Endodermal cell (in vitro differentiated cells): ENCODE data around the gene NSFL1C. TPM values are rescaled to one million over a fixed set of nuclear protein-coding genes. Genes with fewer than 3 reads are reported as not detected.

Experiments
- DNase-seq: peaks from one replicate; pipeline ENCODE4 v3.0.0-alpha.2; 2017
- H3K27ac ChIP-seq: 2 replicates; pipeline ENCODE4 v1.5.1; 2013; ENCODE audit warnings: mild to moderate bottlenecking, low read depth, low read length, moderate library complexity
- H3K27me3 ChIP-seq: 2 replicates; pipeline ENCODE4 v1.6.1; 2013; ENCODE audit warnings: mild to moderate bottlenecking, low read length, moderate library complexity; ENCODE audit not compliant: insufficient read depth, control insufficient read depth, poor library complexity, severe bottlenecking
- H3K36me3 ChIP-seq: 2 replicates; pipeline ENCODE4 v1.7.0; 2013; ENCODE audit warnings: mild to moderate bottlenecking, low read length, moderate library complexity; ENCODE audit not compliant: control insufficient read depth, insufficient read depth
- H3K4me1 ChIP-seq: one replicate; pipeline ENCODE4 v1.7.0; 2013; ENCODE audit warnings: low read length; ENCODE audit not compliant: control insufficient read depth, insufficient read depth
- H3K4me3 ChIP-seq: 2 replicates; pipeline ENCODE4 v1.5.1; 2013; ENCODE audit warnings: mild to moderate bottlenecking, low read length, moderate library complexity
- H3K9ac ChIP-seq: 2 replicates; pipeline ENCODE4 v1.6.1; 2013; ENCODE audit warnings: mild to moderate bottlenecking, low read length, moderate library complexity; ENCODE audit not compliant: poor library complexity, severe bottlenecking; ENCODE audit errors: extremely low read depth
- H3K9me3 ChIP-seq: 2 replicates; pipeline ENCODE4 v1.6.1; 2013; ENCODE audit warnings: mild to moderate bottlenecking, low read length, moderate library complexity; ENCODE audit not compliant: control insufficient read depth
- H3K27ac Mint-ChIP-seq: 2 replicates; pipeline ENCODE4 v1.8.0; 2020; ENCODE audit warnings: mixed read lengths
- H3K27me3 Mint-ChIP-seq: 2 replicates; pipeline ENCODE4 v1.8.0; 2021; ENCODE audit warnings: mild to moderate bottlenecking, mixed read lengths; ENCODE audit not compliant: insufficient read depth
- H3K36me3 Mint-ChIP-seq: 2 replicates; pipeline ENCODE4 v1.8.0; 2020; ENCODE audit warnings: low read depth, mixed read lengths
- H3K4me1 Mint-ChIP-seq: 2 replicates; pipeline ENCODE4 v1.8.0; 2020; ENCODE audit warnings: mixed read lengths
- H3K4me3 Mint-ChIP-seq: 2 replicates; pipeline ENCODE4 v1.8.0; 2020; ENCODE audit warnings: mild to moderate bottlenecking, moderate library complexity, mixed read lengths
- H3K9me3 Mint-ChIP-seq: 2 replicates; pipeline ENCODE4 v1.8.0; 2020; ENCODE audit warnings: mild to moderate bottlenecking, mixed read lengths
- WGBS, 2 experiments: methylation state at CpG; one replicate each; pipeline versions ENCODE4 v1.1.5 to v1.1.7; 2013; ENCODE audit warnings: missing lambda C conversion rate in 2 of 2, mixed read lengths in 1 of 2; ENCODE audit not compliant: insufficient coverage in 1 of 2, insufficient read length in 1 of 2; 5-methylcytosine and 5-hydroxymethylcytosine counted together
- total RNA-seq, 2 donors: library from RNA; stranded (reverse); fragmentation: NEBNext Ultra II Directional in 1 of 2; extraction: Animal tissue kit (Norgen Biotek cat#: 25700) in 1 of 2; gene quantifications; 2 replicates in 1 of 2; 3 replicates in 1 of 2; pipeline ENCODE4 v1.2.1, GENCODE V29; 2021
- TF ChIP-seq, protein P1 (sequence below): fragments of 200-600 bp; sonication (generic); conservative IDR thresholded peaks from 2 replicates; pipeline ENCODE4 v1.5.0; 2021; ENCODE audit warnings: antibody characterized with exemption, mild to moderate bottlenecking

Gene NSFL1C
- total RNA-seq, 2 donors from 2014 or later: 90.9 to 117 TPM

DNA sequence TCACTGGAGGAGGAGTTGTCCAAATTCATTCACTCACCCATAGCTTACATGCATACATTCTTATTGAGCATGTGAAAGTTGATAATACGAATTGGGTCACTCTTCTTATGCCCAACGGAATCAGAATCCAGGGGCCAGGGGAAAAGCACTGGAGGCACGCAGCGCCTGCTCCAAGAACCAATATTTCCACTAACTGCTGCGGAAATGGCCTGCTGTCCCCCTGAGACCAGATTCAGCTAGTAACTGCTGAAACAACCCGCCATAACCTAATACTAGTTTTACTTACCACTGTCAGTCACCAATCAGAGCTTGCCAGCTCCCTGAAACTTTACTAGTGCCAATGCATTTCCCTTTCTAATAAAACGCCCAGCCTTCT is 73.2 kb downstream of the NSFL1C start:
- no peak overlapping the region for H3K27ac ChIP-seq

DNA sequence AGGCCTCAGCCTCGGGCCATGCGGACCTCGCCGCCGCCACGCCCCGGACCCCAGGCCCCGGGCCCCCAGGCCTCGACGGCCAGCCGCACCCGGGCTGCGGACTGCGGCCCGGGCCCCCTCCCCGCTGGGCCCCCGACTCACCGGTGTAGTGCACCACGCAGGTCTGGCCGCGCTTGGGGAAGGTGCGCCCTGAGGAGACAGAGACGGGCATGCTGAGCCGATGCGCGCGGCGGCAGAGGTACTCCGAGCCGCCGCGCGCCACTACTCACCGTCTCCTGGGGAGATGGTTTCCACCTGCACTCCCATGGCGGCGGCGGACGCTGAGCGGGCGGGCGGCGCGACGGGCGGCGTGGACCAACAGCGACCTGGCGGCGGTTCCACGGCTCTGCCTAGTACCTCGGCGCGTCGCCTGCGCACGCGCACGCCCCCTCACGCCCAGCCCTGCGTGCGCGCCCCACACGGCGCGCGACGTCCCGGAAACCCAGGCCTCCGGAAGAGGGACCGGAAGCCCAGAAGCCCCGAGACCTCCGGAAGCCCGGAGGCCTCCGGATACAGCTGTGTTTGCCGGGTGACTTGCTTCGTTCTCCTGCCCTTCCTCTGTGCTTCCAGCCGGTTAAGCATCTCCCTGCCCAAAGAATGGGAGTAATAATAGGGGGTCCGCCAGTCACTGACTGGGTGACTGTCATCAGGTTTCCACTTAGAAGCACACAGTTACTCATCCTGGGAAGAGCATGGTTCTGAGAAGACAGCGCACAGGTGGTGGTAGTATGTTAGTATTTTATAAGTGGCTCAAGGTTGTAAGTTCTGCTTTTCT is 73.7 kb downstream of the NSFL1C start, which contains the start of gene FKBP1A:
Gene FKBP1A, minus strand, starts transcription at position 362 of the 814 bp plus-strand sequence. Its CDS starts 56 bp downstream, at position 306.
- H3K27me3 Mint-ChIP-seq: peaks cover 43% of the 10 kb centered on the region
- H3K36me3 Mint-ChIP-seq: peaks cover 5% of the 10 kb centered on the region
- Histone ChIP-seq H3K4me1 (peaks cover 7% of the 10 kb centered on the region), H3K9ac (peak within 1 kb of the TSS; percentile 7), H3K27ac (no peak within 1 kb of the TSS), H3K27me3 (peaks cover 31% of the 10 kb centered on the region), H3K9me3 (no peaks in the 10 kb centered on the region), H3K4me3 (peak within 1 kb of the TSS; percentile 86), H3K36me3 (peaks cover 10% of the 10 kb centered on the region)
- H3K27ac Mint-ChIP-seq: peak within 1 kb of the TSS; percentile 82
- H3K4me1 Mint-ChIP-seq: peaks cover 32% of the 10 kb centered on the region
- H3K9me3 Mint-ChIP-seq: peaks cover 6% of the 10 kb centered on the region
- peak; percentile 92 for DNase-seq
- 0 to 1% methylated on average over 20 to 79 of the region's 79 CpGs for WGBS, 2 experiments
- TF ChIP-seq, protein P1, sequence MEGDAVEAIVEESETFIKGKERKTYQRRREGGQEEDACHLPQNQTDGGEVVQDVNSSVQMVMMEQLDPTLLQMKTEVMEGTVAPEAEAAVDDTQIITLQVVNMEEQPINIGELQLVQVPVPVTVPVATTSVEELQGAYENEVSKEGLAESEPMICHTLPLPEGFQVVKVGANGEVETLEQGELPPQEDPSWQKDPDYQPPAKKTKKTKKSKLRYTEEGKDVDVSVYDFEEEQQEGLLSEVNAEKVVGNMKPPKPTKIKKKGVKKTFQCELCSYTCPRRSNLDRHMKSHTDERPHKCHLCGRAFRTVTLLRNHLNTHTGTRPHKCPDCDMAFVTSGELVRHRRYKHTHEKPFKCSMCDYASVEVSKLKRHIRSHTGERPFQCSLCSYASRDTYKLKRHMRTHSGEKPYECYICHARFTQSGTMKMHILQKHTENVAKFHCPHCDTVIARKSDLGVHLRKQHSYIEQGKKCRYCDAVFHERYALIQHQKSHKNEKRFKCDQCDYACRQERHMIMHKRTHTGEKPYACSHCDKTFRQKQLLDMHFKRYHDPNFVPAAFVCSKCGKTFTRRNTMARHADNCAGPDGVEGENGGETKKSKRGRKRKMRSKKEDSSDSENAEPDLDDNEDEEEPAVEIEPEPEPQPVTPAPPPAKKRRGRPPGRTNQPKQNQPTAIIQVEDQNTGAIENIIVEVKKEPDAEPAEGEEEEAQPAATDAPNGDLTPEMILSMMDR: peak; percentile 28
- peak within 1 kb of the TSS; percentile 81 for H3K4me3 Mint-ChIP-seq

More for the DNA sequence above, 73.2 kb downstream of the NSFL1C start:
- Histone ChIP-seq H3K36me3 (peaks cover 6% of the 10 kb centered on the region), H3K27me3 (peaks cover 31% of the 10 kb centered on the region), H3K4me1 (peaks cover 7% of the 10 kb centered on the region), H3K9me3 (no peaks in the 10 kb centered on the region), H3K4me3 (peak overlapping the region; percentile 86), H3K9ac (no peak overlapping the region)
- no peak for DNase-seq
- WGBS, 2 experiments: 90 to 91% methylated on average over 5 to 7 of the region's 7 CpGs
- Mint-ChIP-seq H3K36me3 (peaks cover 5% of the 10 kb centered on the region), H3K9me3 (peaks cover 6% of the 10 kb centered on the region), H3K4me3 (peak overlapping the region; percentile 81), H3K27me3 (peaks cover 49% of the 10 kb centered on the region), H3K4me1 (peaks cover 32% of the 10 kb centered on the region), H3K27ac (no peak overlapping the region)
- TF ChIP-seq, protein P1: no peak

DNA sequence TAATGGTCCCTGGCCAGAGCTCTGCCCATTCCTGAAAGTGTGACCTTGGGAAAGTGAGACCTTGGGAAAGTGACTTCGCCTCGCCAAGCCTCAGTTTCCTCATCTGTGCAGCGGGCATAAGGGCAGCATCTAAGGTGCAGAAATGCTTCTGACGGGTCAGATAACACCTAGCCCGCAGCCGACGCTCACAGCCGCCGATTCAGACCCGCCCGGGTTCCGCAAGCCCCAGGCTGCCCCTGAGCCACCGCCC is 74.3 kb downstream of the NSFL1C start:
- Mint-ChIP-seq H3K4me3 (peak overlapping the region; percentile 81), H3K4me1 (peaks cover 32% of the 10 kb centered on the region), H3K36me3 (peaks cover 6% of the 10 kb centered on the region), H3K27me3 (peaks cover 39% of the 10 kb centered on the region), H3K27ac (peak overlapping the region; percentile 79), H3K9me3 (peaks cover 6% of the 10 kb centered on the region)
- Histone ChIP-seq H3K27me3 (peaks cover 31% of the 10 kb centered on the region), H3K9ac (peak overlapping the region; percentile 7), H3K36me3 (peaks cover 12% of the 10 kb centered on the region), H3K27ac (no peak overlapping the region), H3K9me3 (no peaks in the 10 kb centered on the region), H3K4me3 (peak overlapping the region; percentile 86), H3K4me1 (peaks cover 7% of the 10 kb centered on the region)
- WGBS, 2 experiments: 0 to 1% methylated on average over 1 to 13 of the region's 13 CpGs
- DNase-seq: no peak
- TF ChIP-seq, protein P1: no peak

Other genes starting within 250 kb of the NSFL1C start
- gene RAD21L1, start 240.8 kb downstream of the NSFL1C start, total RNA-seq: 1 to 10 TPM in 1 of 2 donors, not detected in 1; 1.4 TPM
- gene SNPH, start 200.6 kb downstream of the NSFL1C start, total RNA-seq: 1 to 10 TPM; 2.2 to 4.9 TPM
- gene SDCBP2, start 137.7 kb downstream of the NSFL1C start, total RNA-seq: 1 to 10 TPM; 1.5 to 5.1 TPM
- gene FKBP1A, start 73.8 kb downstream of the NSFL1C start, total RNA-seq: 100 to 1,000 TPM; 181 to 185 TPM
- gene SIRPB2, start 24.6 kb upstream of the NSFL1C start, total RNA-seq: not detected
- not detected for gene SIRPD, start 90.9 kb upstream of the NSFL1C start, total RNA-seq
- gene SIRPB1, start 153.2 kb upstream of the NSFL1C start, total RNA-seq: under 1 TPM; 0.42 to 0.66 TPM
- not detected for gene SIRPG, start 190.9 kb upstream of the NSFL1C start, total RNA-seq